ENCODE measurements around the gene CALML5.

DNA sequence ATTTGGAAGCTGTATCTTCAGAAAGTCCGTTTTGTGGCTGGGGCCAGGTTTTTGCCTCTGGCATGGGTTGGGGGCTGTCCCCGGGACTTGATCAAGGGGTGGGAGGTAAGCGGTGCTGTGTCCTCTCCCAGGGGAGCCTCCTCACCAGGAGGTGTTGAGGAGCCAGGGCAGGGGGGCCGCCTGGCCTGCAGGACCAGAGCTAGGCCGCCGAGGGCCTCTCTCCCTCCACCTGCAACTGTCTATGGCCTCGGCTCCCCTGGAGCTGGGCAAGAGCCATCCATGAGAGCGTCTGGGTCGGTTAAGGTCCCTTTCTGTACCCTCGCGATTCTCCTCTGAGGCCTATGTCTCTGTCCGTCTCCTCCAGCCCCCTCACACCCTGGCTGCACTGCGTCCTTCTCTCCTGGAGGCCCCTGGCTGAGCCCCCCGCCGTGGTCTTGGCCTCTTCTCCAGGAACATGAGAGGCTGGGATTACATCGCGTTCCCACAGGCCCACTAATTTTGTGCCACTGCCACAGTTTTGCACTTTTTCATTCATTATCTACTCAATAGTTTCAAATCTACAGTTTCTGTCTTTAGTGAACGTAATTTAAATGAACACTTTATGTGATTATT, 20.6 kb downstream of the CALML5 start:
- no peak for TF ChIP-seq POLR2A (IDR thresholded peaks at IDR 0.05)
- TF ChIP-seq, protein P1, sequence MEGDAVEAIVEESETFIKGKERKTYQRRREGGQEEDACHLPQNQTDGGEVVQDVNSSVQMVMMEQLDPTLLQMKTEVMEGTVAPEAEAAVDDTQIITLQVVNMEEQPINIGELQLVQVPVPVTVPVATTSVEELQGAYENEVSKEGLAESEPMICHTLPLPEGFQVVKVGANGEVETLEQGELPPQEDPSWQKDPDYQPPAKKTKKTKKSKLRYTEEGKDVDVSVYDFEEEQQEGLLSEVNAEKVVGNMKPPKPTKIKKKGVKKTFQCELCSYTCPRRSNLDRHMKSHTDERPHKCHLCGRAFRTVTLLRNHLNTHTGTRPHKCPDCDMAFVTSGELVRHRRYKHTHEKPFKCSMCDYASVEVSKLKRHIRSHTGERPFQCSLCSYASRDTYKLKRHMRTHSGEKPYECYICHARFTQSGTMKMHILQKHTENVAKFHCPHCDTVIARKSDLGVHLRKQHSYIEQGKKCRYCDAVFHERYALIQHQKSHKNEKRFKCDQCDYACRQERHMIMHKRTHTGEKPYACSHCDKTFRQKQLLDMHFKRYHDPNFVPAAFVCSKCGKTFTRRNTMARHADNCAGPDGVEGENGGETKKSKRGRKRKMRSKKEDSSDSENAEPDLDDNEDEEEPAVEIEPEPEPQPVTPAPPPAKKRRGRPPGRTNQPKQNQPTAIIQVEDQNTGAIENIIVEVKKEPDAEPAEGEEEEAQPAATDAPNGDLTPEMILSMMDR (IDR thresholded peaks at IDR 0.05), result no peak

Measured in body of pancreas (tissue), 4 donors.